HT-29 (cell line): ENCODE results near the gene RAB31. TPM values are rescaled to one million over a fixed set of nuclear protein-coding genes. Genes with fewer than 3 reads are reported as not detected.

Experiments used
- DNase-seq: peaks from one replicate; pipeline ENCODE4 v3.0.0-alpha.2; 2015; ENCODE audit warnings: low spot score
- total RNA-seq: library from RNA; depleted of rRNA; stranded (reverse); fragments of >200 nt; shearing (Covaris generic); gene quantifications from 2 replicates; pipeline ENCODE4 v1.2.3, GENCODE V29; 2014

The RAB31 gene
- total RNA-seq, 1 experiment from 2014 or later: 1.7 TPM

- DNase-seq: no peak
Measured at GRCh38 chr18:9691235-9691634, 16.9 kb upstream of the RAB31 start.

GRCh38 chr18:9694174-9694573 is 13.9 kb upstream of the RAB31 start:
- no peak for DNase-seq

GRCh38 chr18:9694952-9695495 is 13.1 kb upstream of the RAB31 start:
- DNase-seq: peak; percentile 31

- DNase-seq: no peak
Measured at GRCh38 chr18:9695605-9696004, 12.5 kb upstream of the RAB31 start.

GRCh38 chr18:9696112-9696511 is 12.0 kb upstream of the RAB31 start:
- no peak for DNase-seq

GRCh38 chr18:9696701-9697100 is 11.4 kb upstream of the RAB31 start:
- no peak for DNase-seq

GRCh38 chr18:9697121-9697520 is 11.0 kb upstream of the RAB31 start:
- no peak for DNase-seq

GRCh38 chr18:9698497-9698896 is 9.6 kb upstream of the RAB31 start:
- no peak for DNase-seq

- DNase-seq: no peak
Measured at GRCh38 chr18:9700261-9700796, 7.8 kb upstream of the RAB31 start.

GRCh38 chr18:9701609-9702349 is 6.3 kb upstream of the RAB31 start:
- no peak for DNase-seq

GRCh38 chr18:9704233-9705118 is 3.6 kb upstream of the RAB31 start:
- DNase-seq: no peak

- no peak for DNase-seq
Measured at GRCh38 chr18:9705183-9705829, 2.8 kb upstream of the RAB31 start.

- DNase-seq: no peak
Measured at GRCh38 chr18:9706081-9706935, 1.8 kb upstream of the RAB31 start.

GRCh38 chr18:9707381-9708056 is 582 bp upstream of the RAB31 start:
- DNase-seq: no peak

GRCh38 chr18:9708434-9709303 is 568 bp downstream of the RAB31 start:
- no peak for DNase-seq

GRCh38 chr18:9709304-9709877 is 1.3 kb downstream of the RAB31 start:
- DNase-seq: no peak

GRCh38 chr18:9710037-9710436 is 1.9 kb downstream of the RAB31 start:
- DNase-seq: no peak

- no peak for DNase-seq
Measured at GRCh38 chr18:9711361-9712129, 3.4 kb downstream of the RAB31 start.
